PFSK-1 (cell line): ENCODE measurements around the gene FAHD1.

Experiments used
- POLR2AphosphoS5 ChIP-seq: IDR thresholded peaks from 2 replicates; pipeline ENCODE4 v1.6.1; 2012; ENCODE audit warnings: low read depth, mild to moderate bottlenecking, control low read depth, low read length, moderate library complexity
- REST ChIP-seq, 2 experiments: IDR thresholded peaks; 2 replicates each; pipeline versions ENCODE4 v1.6.1 to v1.8.0; 2011 to 2012; ENCODE audit warnings: low read depth in 2 of 2, low read length in 2 of 2, control low read depth in 1 of 2, inconsistent platforms in 1 of 2, mild to moderate bottlenecking in 1 of 2, moderate library complexity in 1 of 2; ENCODE audit not compliant: insufficient read depth in 1 of 2
- TAF1 ChIP-seq: IDR thresholded peaks from 2 replicates; pipeline ENCODE4 v1.6.1; 2012; ENCODE audit warnings: low read length, control low read depth, borderline replicate concordance; ENCODE audit not compliant: insufficient read depth

GRCh38 chr16:1788095-1788707 lies 38.8 kb upstream of the FAHD1 start:
- TF ChIP-seq TAF1 = no peak
- TF ChIP-seq POLR2AphosphoS5 = no peak
- TF ChIP-seq REST (IDR thresholded peaks at IDR 0.05; ENCODE audit: insufficient read depth in 1 of 2, low read depth in 2 of 2, low read length in 2 of 2) = no peak
